Measurements from ENCODE around the gene GAS7.

- no peak for TF ChIP-seq CTCF (IDR thresholded peaks at IDR 0.05)
- TF ChIP-seq POLR2A (IDR thresholded peaks at IDR 0.05), result no peak
- no peak for TF ChIP-seq EP300 (IDR thresholded peaks at IDR 0.05)
These were observed 76.3 kb downstream of the GAS7 start for GRCh38 chr17:10121971-10122707.
